SK-N-DZ (cell line): ENCODE data around the gene PEX26. TPM values are rescaled to one million over a fixed set of nuclear protein-coding genes. Genes with fewer than 3 reads are reported as not detected.
"Not testable (repeated sequence)": the region's sequence is repeated elsewhere in the genome, so short reads cannot be mapped to it uniquely, and the experiment has no call there.

ENCODE experiments used
- DNase-seq: peaks from one replicate; pipeline ENCODE4 v3.0.0-alpha.2; 2015; ENCODE audit warnings: low spot score
- polyA plus RNA-seq, 2 experiments: library from polyadenylated mRNA; depleted of rRNA; stranded (reverse); fragments of >200 nt; gene quantifications; 2 replicates each; pipeline ENCODE4 v1.2.3, GENCODE V29; 2014

PEX26 gene
- polyA plus RNA-seq (2014; cell fraction: cytosol; rRNA removed) = 40.1 and 43.1 TPM in 2 replicates
- 18.4 and 22.3 TPM in 2 replicates for polyA plus RNA-seq (2014; cell fraction: nucleus; rRNA removed)

DNA sequence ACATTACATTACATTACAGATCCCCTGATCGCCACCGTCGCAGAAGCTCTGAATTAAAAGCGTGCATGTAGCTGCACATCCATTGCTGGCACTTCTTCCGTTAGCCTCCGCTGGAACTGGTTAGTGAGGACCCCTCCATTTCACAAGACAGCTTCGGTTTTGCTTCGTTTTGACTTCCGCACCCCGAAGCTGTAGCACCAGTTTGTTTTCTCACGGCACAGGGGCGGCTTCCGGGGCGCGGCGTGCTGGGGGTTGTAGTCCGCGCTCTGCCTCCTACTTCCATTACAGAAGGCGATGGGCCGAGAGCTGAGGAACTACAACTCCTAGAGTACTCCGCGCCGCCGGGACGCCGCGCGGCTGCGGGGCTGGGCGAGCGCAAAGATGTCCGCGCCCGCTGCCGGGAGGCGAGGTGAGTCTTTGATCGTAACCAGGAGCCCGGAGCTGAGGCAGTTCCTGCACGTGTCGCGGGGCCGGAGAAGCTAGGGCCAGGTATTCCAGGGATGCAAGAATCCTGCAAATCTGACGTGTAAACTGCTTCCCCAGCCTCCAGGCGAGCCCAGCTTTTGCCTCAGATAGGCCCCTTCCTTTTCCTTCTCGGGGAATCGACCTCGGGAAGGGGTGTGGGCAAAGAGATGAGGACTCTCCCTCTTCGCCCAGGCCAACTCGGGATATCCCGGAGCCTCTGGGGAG is at the start of gene PEX26:
Gene PEX26 (plus strand): TSS at position 352 of the 690 bp plus-strand sequence. CDS start 387 bp downstream, outside the sequence.
- peak; percentile 92 for DNase-seq

DNA sequence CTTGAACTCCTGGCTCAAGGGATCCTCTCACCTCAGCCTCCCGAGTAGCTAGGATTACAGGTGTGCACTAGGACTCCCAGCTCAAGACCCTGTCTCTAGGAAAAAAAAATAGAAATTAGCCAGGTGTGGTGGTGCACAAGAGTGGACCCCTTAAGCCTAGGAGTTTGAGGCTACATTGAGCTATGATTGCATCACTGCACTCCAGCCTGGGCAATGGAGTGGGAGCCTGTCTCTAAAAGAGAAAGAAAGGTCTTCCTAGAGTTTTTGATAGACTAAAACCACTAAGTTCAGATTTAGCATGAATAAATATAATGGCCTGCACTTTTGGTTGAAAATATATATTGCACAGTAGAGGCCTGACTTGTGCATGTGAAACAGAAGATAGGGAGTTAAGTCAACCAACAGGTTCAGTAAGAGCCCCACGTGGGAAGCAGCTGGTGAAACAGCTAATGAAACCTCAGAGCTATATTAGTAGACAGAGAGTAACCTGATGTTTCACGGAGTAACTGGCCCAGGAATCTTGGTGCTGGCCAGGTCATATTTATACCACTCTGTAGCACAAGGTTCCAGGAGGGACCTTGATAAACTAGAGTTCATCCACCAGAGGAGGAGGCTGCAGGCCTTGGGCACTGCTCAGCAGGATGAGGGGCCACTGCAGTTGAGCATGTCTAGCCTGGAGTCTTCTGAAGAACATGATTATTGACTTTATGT is 48.8 kb upstream of the PEX26 start:
- no peak for DNase-seq

DNA sequence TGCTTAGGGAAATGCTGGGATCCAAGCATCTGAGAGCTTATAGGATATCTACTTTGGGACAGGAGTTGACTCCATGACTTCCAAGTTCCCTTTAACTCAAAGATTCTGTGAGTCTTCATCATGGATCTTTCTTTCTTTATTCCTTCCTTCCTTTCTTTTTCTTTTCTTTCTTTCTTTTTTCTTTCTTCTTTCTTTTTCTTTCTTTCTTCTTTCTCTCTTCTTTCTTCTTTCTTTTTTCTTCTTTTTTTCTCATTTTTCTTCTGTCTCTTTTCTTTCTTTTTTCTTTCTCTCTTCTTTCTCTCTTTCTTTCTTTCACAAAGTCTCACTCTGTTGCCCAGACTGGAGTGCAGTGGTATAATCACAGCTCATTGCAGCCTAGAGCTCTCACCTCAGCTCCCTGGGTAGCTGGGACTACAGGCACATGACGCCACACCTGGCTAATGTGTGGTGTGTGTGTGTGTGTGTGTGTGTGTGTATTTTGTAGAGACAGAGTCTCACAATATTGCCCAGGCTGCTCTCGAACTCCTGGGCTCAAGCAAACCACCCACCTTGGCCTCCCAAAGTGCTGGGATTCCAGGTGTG is 48.0 kb upstream of the PEX26 start:
- DNase-seq = no peak

DNA sequence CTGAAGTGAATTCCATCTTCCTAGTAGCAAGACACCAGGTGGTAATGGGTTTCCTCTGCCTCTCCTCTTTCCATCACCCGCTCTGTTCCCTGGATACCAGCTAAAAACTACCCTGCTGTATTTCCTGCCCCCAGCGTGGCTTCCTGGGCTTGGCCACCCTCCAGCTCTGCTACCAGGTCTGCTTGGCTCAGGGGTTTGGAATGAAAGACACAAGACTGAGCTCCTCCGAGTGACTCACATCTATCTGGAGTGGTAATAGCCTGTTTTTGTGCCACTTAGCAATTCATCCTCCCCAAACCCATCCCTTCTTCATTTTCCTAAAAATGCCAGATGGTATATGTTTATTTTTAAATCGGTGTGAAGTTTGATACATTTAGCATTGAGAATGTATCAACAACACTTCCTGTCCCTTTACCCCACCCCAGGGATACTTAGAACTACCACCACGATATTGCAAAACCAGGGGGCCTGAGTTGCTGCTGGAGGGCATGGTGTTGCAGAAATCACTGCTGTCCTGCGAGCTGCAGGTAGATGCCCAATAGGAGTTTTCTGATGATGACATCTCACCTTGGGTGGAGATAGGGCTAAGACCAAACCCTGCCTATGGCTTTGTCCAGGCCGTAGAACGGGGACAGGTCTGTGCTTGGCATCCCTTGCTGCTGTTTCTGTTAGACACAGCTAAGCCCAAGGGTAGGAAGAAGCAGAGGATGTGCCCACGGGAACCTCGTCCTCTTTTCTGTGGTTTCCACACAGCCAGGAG is 45.9 kb upstream of the PEX26 start:
- no peak for DNase-seq

DNA sequence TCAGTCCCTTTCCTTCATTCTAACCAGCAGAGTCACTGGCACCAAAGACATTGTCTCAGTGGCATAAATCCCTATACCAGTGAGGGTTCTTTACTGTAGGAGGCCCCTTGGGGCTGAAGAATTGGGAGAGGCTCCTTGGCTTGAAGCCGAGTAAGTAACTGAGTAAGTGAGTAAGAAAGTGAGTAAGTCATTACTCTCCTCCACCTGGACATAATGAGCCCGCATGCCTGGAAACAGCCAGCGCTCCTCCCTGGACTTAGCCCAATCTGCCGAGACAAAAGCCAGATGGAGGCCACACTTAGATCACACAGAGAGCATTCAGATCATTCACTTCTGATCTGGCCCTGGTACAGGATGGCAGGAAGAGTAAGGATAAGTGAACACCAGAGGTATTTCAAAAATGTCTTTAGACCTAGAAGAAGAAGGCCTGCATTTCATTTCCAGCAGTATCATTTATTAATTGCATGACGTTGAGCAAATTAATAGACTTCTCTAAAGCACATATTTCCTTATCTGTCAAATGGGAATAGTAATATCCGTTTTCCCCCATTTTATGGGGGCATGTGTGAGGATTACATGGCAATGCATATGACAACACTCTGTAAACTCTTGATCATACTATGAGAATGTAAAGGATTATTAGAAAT is 45.2 kb upstream of the PEX26 start:
- peak; percentile 57 for DNase-seq

DNA sequence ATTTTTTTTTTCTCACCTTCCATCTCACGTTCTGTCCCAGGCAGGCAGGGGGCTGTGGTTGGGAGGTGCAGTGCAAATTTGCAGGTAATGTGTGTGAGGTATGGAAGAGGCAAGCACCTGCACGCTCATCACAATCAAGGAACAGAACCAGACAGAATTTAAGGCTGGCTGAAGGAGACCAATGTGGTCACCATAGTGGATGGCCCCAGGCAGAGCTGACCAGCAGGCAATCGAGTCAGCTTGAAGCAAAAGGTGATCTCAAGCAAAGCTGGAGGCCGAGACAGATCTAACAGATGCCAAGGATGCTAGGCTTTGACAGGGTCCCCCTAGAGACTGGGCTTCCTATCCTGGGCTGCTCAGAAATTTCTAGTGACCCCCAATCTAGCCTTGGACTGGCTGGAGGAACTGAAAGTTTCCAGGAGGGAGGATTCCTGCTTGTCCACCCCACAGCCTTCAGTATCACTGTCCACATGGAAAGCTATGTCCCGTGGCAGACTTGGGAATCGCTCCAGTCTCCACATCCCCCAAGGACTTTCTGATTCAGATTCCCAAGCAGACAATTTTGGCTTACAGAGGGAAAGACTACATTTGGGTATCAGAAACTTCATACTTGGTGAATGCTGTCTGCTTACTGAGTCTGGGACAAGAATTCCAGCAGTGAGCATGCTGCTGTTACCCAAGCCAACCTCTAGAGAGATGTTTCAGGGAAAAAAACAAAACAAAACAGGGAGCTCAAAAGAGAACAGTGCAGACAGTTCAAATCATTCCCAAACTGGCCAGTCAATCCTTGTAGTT is 44.4 kb upstream of the PEX26 start:
- no peak for DNase-seq

DNA sequence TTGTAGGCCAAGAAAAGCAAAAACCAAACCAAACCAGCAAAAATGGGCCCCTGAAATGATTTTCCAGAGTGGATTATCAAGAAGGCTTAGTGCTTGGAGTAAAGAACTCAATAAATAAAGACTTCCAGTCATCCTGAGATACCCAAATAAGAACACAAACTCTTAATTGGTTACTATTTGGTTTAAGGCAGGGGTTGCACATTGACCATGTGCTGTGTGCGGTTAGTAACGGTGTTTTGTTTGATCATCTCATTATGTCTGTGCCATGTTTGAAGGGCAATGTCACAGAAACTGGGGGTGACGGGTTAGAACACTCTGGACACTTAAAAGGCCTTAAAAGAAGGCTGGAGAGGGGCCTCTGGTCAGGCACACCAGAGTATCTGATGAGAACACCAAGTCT is 43.7 kb upstream of the PEX26 start:
- no peak for DNase-seq

DNA sequence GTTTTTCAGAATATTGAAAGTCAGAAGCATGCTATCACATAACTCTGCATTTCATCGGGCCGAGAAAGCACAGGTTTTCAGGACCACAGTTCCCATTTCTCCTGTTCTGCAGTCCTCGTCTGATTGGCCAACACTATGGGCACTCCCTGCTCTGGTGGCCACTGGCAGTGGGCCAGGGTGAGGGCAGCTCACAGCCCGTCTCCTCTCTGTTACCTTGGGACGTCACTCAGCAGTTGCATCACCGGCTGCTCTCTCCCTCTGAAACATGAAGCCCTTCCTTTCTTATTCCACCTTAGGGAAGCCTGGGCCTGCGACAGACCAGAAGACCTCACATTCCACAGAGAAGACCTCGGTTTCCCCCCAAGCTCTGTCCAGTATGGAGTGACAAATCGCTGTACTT is 42.0 kb upstream of the PEX26 start:
- no peak for DNase-seq

DNA sequence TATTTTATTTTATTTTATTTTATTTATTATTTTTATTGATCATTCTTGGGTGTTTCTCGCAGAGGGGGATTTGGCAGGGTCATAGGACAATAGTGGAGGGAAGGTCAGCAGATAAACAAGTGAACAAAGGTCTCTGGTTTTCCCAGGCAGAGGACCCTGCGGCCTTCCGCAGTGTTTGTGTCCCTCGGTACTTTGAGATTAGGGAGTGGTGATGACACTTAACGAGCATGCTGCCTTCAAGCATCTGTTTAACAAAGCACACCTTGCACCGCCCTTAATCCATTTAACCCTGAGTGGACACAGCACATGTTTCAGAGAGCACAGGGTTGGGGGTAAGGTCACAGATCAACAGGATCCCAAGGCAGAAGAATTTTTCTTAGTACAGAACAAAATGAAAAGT is 36.9 kb upstream of the PEX26 start:
- DNase-seq = not testable (repeated sequence)

DNA sequence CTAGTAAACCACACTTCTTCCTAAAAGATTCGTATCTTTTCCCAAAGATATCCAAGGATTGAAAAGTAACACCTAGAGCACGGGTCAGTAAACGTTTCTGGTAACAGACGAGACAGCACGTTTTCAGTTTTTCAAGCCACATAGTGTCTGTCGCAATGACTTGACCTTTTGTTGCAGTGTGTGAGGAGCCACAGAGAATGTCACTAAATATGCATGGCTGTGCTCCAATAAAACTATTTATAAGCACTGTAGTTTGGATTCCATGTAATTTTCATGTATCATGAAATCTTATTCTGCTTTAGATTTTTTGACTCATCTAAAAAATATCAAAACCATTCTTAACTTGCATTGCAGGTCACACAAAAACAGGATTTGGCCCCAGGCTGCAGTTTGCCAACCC is 35.1 kb upstream of the PEX26 start:
- no peak for DNase-seq

DNA sequence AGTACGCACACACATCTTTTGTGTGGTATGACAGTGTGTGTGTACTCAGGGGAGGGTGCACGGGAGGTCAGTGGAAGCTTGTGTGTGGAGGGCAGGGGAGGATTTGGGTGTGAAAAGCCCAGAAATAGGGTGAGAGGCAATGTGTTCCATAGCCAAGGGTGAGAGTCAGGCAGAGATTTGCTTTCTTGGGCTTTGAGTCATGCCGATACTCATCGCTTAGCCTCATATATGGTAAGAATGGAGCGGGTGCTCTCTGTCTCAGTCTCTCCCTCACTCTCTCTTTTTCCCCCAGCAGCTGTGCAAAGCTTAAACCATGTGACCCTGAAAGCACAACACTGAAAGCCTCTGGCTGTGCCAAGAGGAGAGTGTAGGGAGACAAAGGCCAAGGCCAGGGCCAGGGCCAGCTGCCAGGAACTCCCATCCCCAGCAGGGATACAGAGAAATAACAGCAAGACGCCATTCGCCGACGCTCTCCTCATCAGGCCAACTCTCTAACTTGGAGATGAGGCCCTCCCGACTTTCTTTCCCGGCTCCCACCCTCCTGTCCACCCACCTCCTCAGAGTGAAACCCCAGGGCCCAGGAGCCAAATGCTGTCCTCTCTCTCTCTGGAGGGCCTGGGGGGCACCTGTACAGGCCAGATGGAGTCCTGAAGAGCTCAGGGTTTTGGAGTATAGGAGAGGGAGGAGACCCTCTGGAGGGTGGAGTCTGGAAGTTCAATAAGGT is 33.1 kb upstream of the PEX26 start:
- DNase-seq = no peak

DNA sequence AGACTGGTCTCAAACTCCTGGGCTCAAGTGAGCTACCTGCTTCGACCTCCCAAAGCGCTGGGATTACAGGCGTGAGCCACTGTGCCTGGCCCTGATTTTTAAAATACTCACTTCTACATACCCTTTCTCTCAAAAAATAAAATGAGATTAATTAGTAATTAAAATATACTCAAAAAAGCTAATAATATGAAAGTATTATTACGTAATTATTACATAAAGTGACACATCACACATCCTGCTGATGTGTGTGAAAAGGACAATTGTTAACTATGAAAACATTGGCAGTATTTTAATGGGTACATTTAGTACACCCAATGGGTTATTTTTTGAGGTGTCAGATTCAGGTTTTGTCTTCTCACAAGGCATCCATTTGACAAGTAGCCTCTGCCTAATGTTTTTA is 32.0 kb upstream of the PEX26 start:
- DNase-seq = no peak

DNA sequence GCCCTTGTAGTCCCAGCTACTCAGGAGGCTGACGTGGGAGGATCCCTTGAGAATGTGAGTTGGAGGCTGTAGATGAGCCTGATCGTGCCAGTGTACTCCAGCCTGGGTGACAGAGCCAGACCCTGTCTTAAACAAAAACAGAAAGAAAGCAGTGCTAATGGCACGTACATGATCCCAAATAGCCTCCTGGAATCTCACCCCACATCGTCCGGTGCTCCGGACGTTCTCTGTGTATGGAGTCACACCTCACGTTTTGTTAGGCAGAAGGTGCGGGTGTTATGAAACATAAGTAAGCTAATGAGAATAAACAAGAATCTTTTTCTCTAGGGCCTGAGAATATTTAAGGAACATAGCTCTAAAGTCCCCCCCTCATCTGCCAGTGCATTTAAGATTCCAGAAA is 29.7 kb upstream of the PEX26 start:
- no peak for DNase-seq

DNA sequence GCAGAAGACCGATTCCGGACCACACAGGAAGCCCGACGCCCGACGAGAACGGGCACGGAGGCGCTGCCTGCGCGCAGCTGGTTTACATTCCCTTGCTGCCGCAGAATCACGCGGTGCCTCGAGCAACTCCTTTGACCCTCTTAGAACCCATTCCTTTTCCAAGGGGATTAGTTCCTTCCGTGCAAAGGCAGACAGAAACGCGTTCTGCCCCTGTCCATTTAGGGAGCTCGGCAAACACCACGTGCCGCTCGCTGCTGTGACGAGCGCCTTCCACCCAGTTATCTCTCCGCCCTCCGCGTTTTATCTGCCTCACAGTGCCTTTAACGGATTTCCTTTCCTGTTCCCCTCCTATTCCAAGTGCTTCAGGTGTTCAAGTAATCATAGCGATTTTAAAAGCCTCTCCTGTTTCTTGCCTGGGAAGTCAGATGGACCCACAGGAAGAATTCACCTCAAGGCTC is 29.3 kb upstream of the PEX26 start:
- no peak for DNase-seq

DNA sequence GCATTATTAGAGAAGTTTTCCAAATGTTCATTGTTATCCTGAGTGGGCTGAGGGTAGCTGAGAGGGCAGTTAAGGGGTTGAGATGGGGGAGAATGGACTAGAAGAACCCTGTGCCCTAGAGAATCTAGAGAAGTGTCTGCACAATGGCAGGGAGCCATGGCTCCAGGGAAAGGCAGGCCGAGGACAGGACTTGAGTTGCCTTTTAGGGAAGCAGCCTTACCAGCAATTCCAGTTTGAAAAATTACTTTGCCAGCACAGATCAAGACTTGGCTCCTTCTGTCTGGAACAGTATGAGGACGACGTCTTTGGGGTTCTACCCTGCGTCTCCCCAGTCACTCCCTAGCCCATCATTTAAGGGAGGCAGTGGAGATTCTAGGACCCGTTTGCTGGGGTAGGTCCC is 27.7 kb upstream of the PEX26 start:
- DNase-seq = no peak

DNA sequence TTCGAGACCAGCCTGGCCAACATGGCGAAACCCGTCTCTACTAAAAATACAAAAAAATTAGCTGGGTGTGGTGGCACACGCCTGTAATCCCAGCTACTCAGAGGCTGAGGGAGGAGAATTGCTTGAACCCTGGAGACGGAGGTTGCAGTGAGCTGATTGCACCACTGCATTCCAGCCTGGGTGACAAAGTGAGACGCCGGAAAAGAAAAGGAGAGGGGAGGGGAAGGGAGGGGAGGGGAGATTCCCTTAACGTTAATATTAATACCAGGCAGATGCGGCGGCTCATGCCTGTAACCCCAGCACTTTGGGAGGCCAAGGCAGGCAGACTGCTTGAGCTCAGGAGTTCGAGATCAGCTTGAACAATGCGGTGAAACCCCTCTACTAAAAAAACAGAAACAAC is 26.7 kb upstream of the PEX26 start:
- DNase-seq = not testable (repeated sequence)

DNA sequence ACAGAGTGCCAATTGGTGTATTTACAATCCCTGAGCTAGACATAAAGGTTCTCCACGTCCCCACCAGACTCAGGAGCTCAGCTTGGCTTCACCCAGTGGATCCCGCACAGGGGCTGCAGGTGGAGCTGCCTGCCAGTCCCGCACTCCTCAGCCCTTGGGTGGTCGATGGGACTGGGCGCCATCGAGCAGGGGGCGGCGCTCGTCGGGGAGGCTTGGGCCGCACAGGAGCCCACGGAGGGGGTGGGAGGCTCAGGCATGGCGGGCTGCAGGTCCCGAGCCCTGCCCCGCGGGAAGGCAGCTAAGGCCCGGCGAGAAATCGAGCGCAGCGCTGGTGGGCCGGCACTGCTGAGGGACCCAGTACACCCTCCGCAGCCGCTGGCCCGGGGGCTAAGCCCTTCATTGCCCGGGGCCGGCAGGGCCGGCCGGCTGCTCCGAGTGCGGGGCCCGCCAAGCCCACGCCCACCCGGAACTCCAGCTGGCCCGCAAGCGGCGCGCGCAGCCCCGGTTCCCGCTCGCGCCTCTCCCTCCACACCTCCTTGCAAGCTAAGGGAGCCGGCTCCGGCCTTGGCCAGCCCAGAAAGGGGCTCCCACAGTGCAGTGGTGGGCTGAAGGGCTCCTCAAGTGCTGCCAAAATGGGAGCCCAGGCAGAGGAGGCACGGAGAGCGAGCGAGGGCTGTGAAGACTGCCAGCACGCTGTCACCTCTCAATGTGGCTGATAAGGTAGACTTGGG is 24.4 kb upstream of the PEX26 start:
- DNase-seq = not testable (repeated sequence)

DNA sequence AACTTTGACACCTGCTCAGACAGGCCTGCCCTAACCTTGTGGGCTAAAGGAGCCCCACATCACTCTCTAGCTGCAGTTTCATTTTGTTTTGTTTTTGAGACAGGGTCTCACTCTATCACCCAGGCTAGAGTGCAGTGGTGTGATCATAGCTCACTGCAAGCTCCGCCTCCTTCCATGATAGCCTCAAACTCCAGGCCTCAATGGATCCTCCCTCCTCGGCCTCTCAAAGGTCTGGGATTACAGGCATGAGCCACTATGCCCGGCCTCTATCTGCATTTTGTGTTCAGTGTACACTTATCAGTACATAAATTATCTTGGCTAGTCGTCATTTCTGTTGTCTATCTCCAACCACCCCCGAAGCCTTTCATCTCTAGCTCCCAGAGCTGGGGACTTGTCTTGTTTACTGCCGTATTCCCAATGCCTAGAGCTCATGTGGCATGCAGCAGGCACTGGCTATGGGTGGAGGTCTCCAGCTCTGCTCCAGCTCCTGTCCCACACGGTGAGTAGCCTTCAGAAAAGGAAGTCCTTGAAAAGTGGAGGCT is 22.1 kb upstream of the PEX26 start:
- no peak for DNase-seq

DNA sequence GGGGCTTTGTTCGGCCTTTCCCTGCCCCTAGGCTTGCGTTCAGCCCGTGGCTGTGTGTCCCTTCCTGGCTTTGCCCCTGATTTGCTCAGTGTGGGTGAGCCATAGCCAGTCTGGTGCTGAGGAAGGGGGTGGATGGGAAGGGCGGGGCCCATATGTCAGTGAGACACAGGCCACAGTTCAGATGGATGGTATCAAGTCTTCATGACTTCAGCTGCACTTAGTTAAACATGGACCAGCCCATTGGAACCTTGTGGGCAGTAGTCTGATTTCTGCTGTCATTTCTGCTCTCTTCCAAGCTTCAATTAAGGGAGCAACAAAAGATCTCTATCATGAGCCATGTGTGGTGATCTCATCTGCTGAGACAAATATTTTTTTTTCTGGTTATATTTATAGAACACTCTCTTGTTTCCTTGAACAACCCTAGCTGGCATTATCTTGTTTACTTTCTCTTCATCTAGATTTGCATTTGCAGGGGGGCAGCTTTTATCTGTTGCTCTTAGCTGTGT is 21.6 kb upstream of the PEX26 start:
- peak; percentile 73 for DNase-seq
